DOHH2 (cell line): ENCODE measurements around the gene CLEC1B.

ENCODE experiments used
- EZH2phosphoT487 ChIP-seq: fragments of 200-600 bp; sonication (generic); IDR thresholded peaks from 2 replicates; pipeline ENCODE4 v1.6.1; 2017; ENCODE audit warnings: borderline replicate concordance, mild to moderate bottlenecking, antibody characterized with exemption, low read length, moderate library complexity, mixed read lengths
- TF ChIP-seq, protein P1 (sequence below): fragments of 200-600 bp; sonication (generic); IDR thresholded peaks from one replicate; pipeline ENCODE4 v1.5.1; 2014; ENCODE audit warnings: antibody characterized with exemption, mild to moderate bottlenecking, low read depth, low read length; ENCODE audit not compliant: poor library complexity, severe bottlenecking

- TF ChIP-seq, protein P1, sequence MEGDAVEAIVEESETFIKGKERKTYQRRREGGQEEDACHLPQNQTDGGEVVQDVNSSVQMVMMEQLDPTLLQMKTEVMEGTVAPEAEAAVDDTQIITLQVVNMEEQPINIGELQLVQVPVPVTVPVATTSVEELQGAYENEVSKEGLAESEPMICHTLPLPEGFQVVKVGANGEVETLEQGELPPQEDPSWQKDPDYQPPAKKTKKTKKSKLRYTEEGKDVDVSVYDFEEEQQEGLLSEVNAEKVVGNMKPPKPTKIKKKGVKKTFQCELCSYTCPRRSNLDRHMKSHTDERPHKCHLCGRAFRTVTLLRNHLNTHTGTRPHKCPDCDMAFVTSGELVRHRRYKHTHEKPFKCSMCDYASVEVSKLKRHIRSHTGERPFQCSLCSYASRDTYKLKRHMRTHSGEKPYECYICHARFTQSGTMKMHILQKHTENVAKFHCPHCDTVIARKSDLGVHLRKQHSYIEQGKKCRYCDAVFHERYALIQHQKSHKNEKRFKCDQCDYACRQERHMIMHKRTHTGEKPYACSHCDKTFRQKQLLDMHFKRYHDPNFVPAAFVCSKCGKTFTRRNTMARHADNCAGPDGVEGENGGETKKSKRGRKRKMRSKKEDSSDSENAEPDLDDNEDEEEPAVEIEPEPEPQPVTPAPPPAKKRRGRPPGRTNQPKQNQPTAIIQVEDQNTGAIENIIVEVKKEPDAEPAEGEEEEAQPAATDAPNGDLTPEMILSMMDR = no peak
- TF ChIP-seq EZH2phosphoT487 = no peak
These were observed 43.2 kb upstream of the CLEC1B start for GRCh38 chr12:10042167-10042566.
